HG03558 (cell line): ENCODE data around the gene OR4M2.
"Not testable (repeated sequence)": the region's sequence is repeated elsewhere in the genome, so short reads cannot be mapped to it uniquely, and the experiment has no call there.

Experiments
- ATAC-seq: cut with Tn5 transposase; IDR thresholded peaks from one replicate; pipeline ENCODE4 v1.9.1; 2021; ENCODE audit warnings: moderate number of reproducible peaks; ENCODE audit not compliant: unreplicated experiment; ENCODE audit errors: extremely low read depth

OR4M2 gene, protein sequence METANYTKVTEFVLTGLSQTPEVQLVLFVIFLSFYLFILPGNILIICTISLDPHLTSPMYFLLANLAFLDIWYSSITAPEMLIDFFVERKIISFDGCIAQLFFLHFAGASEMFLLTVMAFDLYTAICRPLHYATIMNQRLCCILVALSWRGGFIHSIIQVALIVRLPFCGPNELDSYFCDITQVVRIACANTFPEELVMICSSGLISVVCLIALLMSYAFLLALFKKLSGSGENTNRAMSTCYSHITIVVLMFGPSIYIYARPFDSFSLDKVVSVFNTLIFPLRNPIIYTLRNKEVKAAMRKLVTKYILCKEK

DNA sequence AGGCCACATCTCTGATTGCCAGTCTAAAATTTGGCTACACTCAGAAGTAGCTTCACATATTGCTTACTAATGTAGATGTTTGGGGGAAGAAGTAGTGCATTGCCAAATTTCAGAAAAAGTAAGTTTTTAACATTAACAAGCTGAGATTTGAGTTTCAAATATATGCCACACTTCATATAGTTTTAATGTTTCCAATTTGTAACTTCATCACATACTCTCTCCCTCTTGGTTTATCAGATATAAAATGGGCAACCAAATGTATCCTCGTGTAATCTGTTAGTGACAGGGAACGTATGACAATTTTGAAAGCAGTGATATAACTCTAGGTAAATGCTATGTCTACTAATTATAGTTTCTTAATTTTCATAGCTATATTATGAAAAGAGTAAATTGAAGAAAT lies at the start of gene OR4M2:
OR4M2 (plus strand) TSS at position 301 of the 400 bp plus-strand sequence; CDS start at position 399, 98 bp downstream.
- ATAC-seq: not testable (repeated sequence)

DNA sequence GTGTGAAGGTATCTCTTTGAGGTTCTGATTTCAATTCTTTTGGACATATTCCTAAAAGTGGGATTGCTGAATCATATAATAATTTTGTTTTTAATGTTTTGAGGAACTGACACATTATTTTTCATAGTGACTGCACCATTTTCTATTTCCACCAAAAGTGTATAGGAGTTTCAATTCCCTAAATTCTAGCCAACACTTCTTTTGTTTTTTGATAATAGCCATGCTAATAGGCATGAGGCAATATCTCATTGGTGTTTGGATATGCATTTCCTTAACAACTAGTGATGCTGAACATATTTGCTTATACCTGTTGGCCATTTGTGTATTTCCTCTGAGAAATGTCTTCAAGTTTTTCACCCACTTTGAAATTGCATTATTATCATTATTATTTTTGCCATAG lies 11.1 kb upstream of the OR4M2 start:
- ATAC-seq: not testable (repeated sequence)

DNA sequence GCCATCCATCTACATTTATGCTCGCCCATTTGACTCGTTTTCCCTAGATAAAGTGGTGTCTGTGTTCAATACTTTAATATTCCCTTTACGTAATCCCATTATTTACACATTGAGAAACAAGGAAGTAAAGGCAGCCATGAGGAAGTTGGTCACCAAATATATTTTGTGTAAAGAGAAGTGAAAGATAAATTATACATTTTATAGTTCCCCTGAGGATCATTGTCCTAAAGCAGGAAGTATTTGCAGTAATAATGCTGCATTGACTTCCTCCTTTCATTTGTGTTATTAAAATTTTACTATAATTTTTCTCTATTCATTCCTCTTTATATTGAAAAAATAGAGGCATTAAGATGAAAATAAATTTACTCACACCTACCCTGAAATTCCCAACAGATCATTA lies 1.1 kb downstream of the OR4M2 start:
- ATAC-seq: not testable (repeated sequence)

- ATAC-seq: not testable (repeated sequence)
Observed at GRCh38 chr15:22098616-22099253, 18.4 kb downstream of the OR4M2 start.

GRCh38 chr15:22099289-22099891 lies 19.1 kb downstream of the OR4M2 start:
- not testable (repeated sequence) for ATAC-seq

- ATAC-seq: not testable (repeated sequence)
Observed at GRCh38 chr15:22122033-22122432, 41.7 kb downstream of the OR4M2 start.
